ENCODE results near the gene LCP2.
A peak's percentile ranks its signal among the peaks of the same experiment; 100 is the strongest.
"Not testable (repeated sequence)": the region's sequence is repeated elsewhere in the genome, so short reads cannot be mapped to it uniquely, and the experiment has no call there.

Gene LCP2

DNA sequence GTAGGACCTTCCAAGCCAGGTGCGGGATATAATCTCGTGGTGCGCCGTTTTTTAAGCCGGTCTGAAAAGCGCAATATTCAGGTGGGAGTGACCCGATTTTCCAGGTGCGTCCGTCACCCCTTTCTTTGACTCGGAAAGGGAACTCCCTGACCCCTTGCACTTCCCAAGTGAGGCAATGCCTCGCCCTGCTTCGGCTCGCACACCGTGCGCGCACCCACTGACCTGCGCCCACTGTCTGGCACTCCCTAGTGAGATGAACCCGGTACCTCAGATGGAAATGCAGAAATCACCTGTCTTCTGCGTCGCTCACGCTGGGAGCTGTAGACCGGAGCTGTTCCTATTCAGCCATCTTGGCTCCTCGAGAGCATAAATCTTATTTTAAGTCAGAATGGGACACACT is 52.1 kb downstream of the LCP2 start:
- not testable (repeated sequence) for H3K27me3 Mint-ChIP-seq; H3K9me3 Mint-ChIP-seq (ENCODE audit: low read depth); H3K27ac Mint-ChIP-seq; H3K4me3 Mint-ChIP-seq
- peaks cover 28% of the 10 kb centered on the region for H3K36me3 Mint-ChIP-seq
- H3K4me1 Mint-ChIP-seq (ENCODE audit: low read depth): peaks cover 21% of the 10 kb centered on the region

DNA sequence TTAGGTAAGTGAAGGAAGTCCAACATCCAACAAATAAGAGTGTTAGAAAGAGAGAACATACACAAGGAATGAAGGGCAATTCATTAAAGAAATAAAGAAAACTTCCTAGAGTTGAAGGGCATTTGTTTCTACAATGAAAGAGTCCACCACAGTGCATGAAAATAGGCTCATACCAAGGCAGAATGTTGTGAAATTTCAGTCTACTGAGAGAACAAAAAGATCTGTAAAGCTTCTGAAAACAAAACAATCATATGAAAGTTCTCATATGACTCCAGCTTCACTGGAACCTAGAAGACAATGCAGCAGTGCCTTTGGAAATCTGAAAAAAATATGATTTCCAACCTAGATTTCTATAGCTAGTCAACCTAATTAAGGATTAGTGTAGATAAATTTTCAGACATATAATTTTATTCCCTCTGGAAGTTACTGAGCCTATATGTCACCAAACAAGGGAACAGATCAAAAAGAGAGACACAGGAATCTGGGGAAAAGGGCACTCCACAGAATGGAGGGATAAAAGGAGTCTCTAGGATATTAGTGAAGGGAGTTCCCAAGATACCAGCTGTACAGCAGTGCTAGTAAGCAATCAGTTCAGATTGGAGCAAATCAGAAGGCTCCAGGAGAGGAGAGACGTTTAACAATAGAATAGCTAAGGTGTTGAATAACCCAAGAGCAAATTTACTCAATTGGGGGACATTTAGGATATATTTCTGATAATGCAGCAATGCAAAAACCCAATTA is 59.0 kb downstream of the LCP2 start:
- Mint-ChIP-seq H3K4me1 (ENCODE audit: low read depth) (peaks cover 17% of the 10 kb centered on the region), H3K9me3 (ENCODE audit: low read depth) (no peaks in the 10 kb centered on the region), H3K27ac (peak overlapping the region; percentile 41), H3K36me3 (no peaks in the 10 kb centered on the region), H3K4me3 (no peak overlapping the region), H3K27me3 (no peaks in the 10 kb centered on the region)

DNA sequence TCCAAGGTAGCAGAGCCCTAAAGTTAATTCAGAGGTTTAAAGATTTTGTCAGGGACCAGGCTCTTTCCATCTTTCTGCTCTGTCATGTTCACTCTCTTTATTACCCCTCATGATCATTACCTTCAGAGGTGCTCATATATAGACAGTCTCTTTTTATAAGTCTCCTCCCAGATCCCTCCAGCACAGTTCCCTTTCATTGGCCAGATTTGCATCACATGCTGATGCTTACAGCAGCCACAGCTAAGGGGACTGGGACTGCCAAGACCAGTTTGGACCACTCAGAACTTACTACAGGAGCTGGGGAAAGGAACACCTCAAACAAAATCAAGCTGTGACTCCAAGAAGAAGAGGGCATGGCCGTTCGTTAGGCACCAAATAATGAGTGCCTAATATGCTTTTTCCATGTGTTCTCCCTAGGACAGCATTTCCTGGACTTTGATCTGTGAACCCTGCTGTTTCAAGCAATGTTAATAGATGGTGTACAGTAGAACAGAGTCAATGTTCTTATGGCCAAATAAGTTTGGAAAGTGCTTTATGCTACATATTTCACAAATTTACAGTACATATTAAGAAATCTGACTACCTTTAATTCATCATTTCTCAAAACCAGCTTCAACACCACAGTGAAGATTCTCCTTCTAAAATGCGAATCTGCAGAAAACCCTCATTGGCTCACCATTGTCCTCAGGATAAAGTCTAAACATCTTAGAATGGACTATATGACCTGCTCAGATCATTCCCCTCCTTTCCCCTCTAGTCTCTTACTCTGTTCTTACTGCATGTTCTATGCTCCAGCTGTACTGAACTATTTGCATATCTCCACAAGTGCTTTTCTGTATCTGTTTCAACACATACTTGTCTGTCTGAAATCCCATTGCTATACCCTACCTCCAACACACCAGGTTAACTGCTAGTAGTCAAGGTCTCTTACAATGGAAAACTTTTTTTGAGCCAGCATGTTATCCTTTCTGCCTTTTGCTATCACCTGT is 61.4 kb downstream of the LCP2 start:
- Mint-ChIP-seq H3K36me3 (no peaks in the 10 kb centered on the region), H3K4me3 (no peak overlapping the region), H3K4me1 (ENCODE audit: low read depth) (peaks cover 17% of the 10 kb centered on the region), H3K27ac (peak overlapping the region; percentile 80), H3K27me3 (no peaks in the 10 kb centered on the region), H3K9me3 (ENCODE audit: low read depth) (no peaks in the 10 kb centered on the region)

DNA sequence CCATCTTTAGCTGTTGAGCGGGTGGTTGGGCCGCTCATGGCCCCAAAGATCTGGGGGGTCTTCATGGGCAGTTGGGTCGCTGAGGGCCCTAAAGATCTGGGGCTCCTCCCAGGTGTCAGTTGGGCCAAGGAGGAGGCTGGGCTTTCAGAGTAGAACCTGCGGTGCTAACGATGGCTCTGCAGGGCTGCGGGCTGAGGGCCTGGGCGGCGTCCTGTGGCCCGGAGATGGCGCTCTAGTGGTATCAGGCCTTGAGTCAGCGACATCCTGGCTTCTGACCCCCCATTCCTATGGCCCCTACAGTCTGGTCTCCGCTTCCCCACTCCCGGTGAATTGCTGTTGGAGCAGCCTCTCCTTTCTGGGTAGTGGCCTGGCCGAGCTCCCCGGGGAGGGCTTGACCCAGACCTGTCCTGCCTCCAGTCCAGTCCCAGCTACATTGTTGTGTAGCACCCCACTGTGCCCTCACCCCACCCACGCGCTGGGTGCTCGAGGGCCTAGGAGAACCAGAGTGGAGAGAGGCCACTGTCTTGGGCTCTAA is 64.2 kb downstream of the LCP2 start:
- Mint-ChIP-seq H3K27me3 (no peaks in the 10 kb centered on the region), H3K9me3 (ENCODE audit: low read depth) (no peaks in the 10 kb centered on the region), H3K4me3 (no peak overlapping the region), H3K4me1 (ENCODE audit: low read depth) (peaks cover 14% of the 10 kb centered on the region), H3K36me3 (no peaks in the 10 kb centered on the region), H3K27ac (no peak overlapping the region)

DNA sequence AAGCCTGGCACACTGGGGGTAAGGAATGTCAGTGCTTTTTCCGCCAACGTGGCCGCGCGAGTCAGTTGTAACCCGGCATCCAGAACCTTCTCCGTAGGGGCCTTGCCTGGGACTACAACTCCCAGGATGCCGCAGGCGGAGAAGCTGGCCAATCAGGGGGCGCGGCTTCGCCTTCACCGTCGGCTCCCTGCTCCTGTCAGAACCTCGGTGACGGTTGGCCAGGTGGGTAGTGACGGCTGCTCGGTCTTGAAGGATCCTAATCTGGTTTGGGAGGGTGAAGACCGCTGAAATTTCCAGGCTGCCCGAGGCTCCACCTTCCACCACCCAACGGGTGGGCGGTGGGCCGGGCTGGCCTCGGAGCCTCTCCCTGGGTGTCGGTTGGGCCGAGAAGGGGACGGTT is 64.8 kb downstream of the LCP2 start, which contains the start of gene C5orf58:
C5orf58 (plus strand) TSS at position 200 of the 400 bp plus-strand sequence. CDS start 1,992 bp downstream, outside the sequence.
- peaks cover 8% of the 10 kb centered on the region for H3K4me1 Mint-ChIP-seq (ENCODE audit: low read depth)
- H3K27me3 Mint-ChIP-seq: no peaks in the 10 kb centered on the region
- no peak within 1 kb of the TSS for H3K27ac Mint-ChIP-seq
- H3K4me3 Mint-ChIP-seq: no peak within 1 kb of the TSS
- no peaks in the 10 kb centered on the region for H3K9me3 Mint-ChIP-seq (ENCODE audit: low read depth)
- no peaks in the 10 kb centered on the region for H3K36me3 Mint-ChIP-seq

DNA sequence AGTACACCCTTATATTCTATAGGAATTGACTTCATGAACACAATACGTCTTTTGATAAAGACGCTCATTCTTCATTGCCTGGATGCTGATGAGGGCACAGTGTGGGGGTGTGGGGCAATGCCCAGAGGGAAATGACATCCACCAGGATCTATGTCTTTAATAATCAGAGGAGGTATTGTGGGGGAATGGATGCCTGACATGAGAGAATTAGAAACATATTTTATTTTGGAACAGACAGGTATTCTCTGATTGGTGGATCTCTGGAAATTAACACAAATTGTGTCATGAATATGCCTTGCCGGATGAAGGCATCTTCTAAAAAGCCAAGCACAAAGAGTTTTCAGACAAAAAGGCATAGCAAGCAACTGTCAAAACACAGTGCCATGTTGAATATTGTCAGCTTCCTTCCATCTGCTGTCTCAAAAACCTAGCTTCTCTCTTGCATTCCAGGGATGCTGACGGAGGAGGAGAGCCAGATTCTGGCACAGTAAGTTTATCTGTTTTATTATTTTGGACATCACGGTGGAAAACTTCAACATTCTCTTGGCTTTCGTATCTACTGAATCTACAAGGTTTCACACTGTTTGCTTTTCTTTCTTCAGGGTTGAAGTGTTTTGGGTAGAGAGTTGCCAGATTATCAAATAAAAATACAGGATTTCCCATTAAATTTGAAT is 68.7 kb downstream of the LCP2 start:
- Mint-ChIP-seq H3K9me3 (ENCODE audit: low read depth) (no peaks in the 10 kb centered on the region), H3K36me3 (no peaks in the 10 kb centered on the region), H3K27me3 (no peaks in the 10 kb centered on the region), H3K4me3 (no peak overlapping the region), H3K4me1 (ENCODE audit: low read depth) (peaks cover 5% of the 10 kb centered on the region), H3K27ac (no peak overlapping the region)

DNA sequence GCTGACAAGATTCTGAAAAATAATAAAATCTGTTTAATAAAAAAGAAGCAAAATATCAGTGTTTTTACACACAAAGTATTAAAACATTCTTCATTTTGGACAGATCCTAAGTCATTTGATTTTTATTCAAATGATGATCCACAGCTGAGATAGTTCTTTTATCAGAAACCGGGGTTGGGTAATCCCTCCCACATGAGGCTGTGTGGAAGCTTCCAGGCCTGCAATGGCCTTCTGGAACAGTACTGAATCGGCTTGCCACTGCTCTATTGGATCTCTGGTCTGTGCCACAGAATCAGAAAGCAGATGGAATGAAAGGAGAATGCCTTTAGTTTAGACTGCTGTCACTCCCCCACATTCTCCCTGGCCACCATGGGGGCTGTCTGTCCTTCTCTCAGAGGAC is 70.9 kb downstream of the LCP2 start:
- H3K27ac Mint-ChIP-seq: no peak overlapping the region

DNA sequence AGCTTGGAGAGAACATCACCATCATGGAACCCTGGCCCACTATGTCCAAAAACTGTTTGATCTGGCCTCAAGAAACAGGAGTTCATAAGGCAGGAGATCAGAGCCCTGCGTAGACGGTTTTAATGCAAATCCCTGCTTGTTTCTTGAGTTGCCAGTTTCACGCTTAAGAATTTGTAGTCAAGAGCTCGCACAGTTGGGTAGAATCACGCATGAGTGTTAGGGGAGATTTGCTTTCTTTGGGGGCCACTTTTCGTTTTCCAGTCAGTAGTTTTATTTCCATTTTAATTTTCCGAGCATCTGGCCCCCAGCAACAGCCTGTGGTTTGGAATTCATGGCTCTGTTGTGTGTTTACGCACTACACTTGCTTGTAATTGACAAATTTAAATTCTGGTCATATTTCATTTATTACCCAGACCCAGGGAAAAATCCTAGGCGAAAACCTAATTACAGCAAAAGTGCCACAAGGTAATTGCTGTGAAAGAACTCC is 71.4 kb downstream of the LCP2 start:
- no peak overlapping the region for H3K27ac Mint-ChIP-seq

More for the DNA sequence above, 70.9 kb downstream of the LCP2 start:
- Mint-ChIP-seq H3K9me3 (ENCODE audit: low read depth) (no peaks in the 10 kb centered on the region), H3K36me3 (no peaks in the 10 kb centered on the region), H3K27me3 (no peaks in the 10 kb centered on the region), H3K4me1 (ENCODE audit: low read depth) (peaks cover 5% of the 10 kb centered on the region), H3K4me3 (no peak overlapping the region)

DNA sequence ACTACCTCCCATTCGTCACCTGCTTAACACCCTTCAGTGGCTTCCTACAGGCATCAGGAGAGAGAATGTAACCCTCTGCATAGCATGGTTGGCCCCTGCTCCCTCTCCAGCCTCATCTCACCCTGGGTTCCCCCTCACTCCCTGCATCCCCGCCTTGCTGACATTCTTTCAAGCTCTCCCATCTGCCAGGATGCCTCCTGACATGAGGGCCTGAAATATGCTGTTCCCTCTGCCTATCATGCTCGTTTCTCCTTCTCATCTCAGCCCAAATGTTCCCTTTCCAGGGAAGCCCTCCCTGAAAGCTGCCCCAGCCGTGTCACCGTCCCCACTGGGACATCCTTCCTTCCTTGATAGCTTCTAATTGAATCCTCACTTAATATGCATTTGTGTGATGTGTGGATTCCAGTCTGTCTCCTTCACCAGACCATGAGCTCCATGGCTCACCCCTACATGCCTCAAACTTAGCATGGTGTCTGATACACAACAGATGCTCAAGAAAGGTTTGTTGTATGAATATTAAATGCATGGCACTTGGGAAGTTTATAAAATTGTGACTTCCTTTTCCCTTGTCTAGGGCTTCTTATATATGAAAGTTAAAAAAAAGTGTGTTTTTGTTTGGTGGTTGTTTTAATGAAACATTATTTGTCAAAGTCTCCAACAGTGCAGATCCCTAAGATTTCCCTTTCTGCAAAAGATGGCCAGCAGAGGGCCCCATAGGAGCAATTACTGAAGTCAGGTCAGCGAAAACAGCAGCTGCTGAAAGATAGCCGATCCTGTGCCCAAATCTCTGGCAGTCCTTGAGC is 72.0 kb downstream of the LCP2 start:
- H3K27me3 Mint-ChIP-seq: no peaks in the 10 kb centered on the region
- no peak overlapping the region for H3K27ac Mint-ChIP-seq
- no peak overlapping the region for H3K4me3 Mint-ChIP-seq
- no peaks in the 10 kb centered on the region for H3K36me3 Mint-ChIP-seq
- H3K9me3 Mint-ChIP-seq (ENCODE audit: low read depth): no peaks in the 10 kb centered on the region
- peaks cover 5% of the 10 kb centered on the region for H3K4me1 Mint-ChIP-seq (ENCODE audit: low read depth)

More for the DNA sequence above, 71.4 kb downstream of the LCP2 start:
- H3K36me3 Mint-ChIP-seq: no peaks in the 10 kb centered on the region
- no peak overlapping the region for H3K4me3 Mint-ChIP-seq
- no peaks in the 10 kb centered on the region for H3K9me3 Mint-ChIP-seq (ENCODE audit: low read depth)
- H3K4me1 Mint-ChIP-seq (ENCODE audit: low read depth): peaks cover 5% of the 10 kb centered on the region
- no peaks in the 10 kb centered on the region for H3K27me3 Mint-ChIP-seq

DNA sequence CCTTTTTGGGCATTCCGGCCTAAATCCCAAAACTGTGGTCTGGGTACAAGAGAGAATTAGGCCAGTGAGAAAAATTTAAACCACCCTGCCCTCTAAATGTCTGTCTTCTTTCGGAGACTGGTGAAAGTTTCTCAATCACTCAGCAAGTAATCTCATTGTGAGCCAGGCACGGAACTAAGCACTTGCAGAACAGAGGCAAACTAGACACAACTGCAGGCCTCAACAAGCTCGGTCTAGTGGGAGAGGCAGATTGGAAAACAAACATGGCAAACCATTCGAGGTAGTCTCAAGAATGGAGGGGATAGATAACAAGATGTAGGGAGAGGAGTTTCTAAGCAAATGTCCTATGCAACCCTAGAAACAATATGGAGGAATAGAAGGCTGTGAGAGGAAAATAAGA is 73.7 kb downstream of the LCP2 start:
- Mint-ChIP-seq H3K9me3 (ENCODE audit: low read depth) (no peaks in the 10 kb centered on the region), H3K4me1 (ENCODE audit: low read depth) (peaks cover 5% of the 10 kb centered on the region), H3K27me3 (no peaks in the 10 kb centered on the region), H3K4me3 (no peak overlapping the region), H3K36me3 (no peaks in the 10 kb centered on the region), H3K27ac (no peak overlapping the region)

DNA sequence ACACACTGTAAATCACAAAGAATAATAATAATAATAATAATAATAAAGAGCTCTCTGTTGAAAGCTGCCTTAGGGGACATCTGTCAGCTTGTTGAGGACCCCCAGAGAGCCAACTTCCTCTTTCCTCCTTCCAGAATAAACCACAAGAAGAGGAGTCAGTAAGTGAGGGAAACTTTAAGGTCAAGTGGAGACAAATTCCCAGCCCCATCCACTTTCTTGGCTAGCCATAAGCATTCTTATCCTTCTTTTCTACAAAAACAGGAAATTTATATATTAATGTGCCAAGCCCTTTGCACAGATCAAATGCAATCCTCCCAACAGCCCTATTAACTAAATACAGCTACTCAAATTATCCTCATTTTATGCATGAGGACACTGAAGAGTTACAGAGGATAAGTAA is 74.2 kb downstream of the LCP2 start:
- no peak overlapping the region for H3K4me3 Mint-ChIP-seq
- H3K27ac Mint-ChIP-seq: no peak overlapping the region
- peaks cover 5% of the 10 kb centered on the region for H3K4me1 Mint-ChIP-seq (ENCODE audit: low read depth)
- no peaks in the 10 kb centered on the region for H3K36me3 Mint-ChIP-seq
- no peaks in the 10 kb centered on the region for H3K9me3 Mint-ChIP-seq (ENCODE audit: low read depth)
- H3K27me3 Mint-ChIP-seq: no peaks in the 10 kb centered on the region

DNA sequence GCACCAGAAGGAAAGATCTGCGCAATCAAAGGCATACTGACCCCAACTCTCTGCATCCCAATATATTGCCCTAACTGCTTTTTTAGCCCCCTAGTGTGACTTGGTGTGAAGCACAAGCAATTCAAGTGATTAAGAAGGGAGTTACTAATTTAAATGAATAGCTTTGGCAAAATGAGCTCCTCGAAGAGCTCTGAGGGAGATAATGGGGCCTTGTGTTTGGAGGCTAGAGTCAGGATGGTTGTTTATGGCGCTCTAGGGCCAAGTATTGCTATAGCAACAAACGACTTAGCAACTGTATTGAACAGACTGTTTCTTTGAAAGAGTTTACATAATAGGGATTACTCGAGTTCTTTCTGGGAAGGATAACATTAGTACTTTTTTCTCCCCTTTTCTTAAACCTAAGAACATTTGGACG is 76.2 kb downstream of the LCP2 start:
- Mint-ChIP-seq H3K4me3 (no peak overlapping the region), H3K9me3 (ENCODE audit: low read depth) (no peaks in the 10 kb centered on the region), H3K27me3 (no peaks in the 10 kb centered on the region), H3K27ac (no peak overlapping the region), H3K4me1 (ENCODE audit: low read depth) (peaks cover 5% of the 10 kb centered on the region), H3K36me3 (no peaks in the 10 kb centered on the region)

DNA sequence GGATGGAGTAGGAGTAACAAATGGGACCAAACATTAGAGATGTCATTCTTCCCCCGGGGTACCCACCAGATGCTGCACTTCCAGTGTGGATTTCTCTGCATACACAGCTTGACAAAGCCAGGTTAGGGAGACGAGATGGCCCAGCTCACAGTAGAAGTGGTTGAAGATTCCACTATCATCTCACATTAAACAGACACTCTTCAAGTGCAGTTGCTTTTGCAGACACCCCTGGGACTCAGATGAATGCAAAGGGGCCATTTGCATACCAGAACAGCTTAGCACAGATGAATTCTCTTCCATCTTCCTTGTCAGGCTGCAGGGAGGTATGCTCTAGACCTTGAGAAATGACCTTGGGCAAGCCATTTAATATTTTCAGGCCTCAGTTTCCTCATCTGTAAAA is 77.4 kb downstream of the LCP2 start:
- Mint-ChIP-seq H3K27ac (no peak overlapping the region), H3K27me3 (no peaks in the 10 kb centered on the region), H3K4me1 (ENCODE audit: low read depth) (no peaks in the 10 kb centered on the region), H3K36me3 (no peaks in the 10 kb centered on the region), H3K4me3 (no peak overlapping the region), H3K9me3 (ENCODE audit: low read depth) (no peaks in the 10 kb centered on the region)

DNA sequence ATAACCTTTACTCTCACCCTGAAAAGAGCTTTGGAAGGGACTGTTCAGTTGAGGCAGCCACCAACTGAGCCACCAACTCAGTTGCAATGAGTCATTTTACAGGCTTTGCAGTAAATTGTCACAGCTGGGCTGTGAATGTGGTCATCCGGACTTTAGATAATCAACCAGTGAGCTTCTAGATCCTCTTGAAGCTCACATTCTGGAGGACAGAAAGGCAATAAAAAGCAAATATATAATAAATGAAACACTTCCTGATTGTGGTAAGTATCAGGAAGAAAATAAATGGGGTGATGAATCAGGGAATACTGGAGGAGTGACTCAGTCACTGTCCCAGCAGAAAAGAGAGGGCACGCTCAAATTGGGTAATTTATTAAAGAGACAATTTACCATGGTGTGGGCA is 78.0 kb downstream of the LCP2 start:
- H3K27ac Mint-ChIP-seq: no peak overlapping the region
- no peaks in the 10 kb centered on the region for H3K4me1 Mint-ChIP-seq (ENCODE audit: low read depth)
- H3K27me3 Mint-ChIP-seq: no peaks in the 10 kb centered on the region
- H3K9me3 Mint-ChIP-seq (ENCODE audit: low read depth): no peaks in the 10 kb centered on the region
- no peaks in the 10 kb centered on the region for H3K36me3 Mint-ChIP-seq
- H3K4me3 Mint-ChIP-seq: no peak overlapping the region

Measured in activated naive CD8-positive, alpha-beta T cell (primary cell).